Epithelial cell of proximal tubule (primary cell): ENCODE data around the gene CLEC16A. TPM values are rescaled to one million over a fixed set of nuclear protein-coding genes. Genes with fewer than 3 reads are reported as not detected.

Source experiments
- DNase-seq: peaks from one replicate; pipeline ENCODE4 v3.0.0-alpha.2; 2011; ENCODE audit warnings: low read depth
- H3K4me3 ChIP-seq: 2 replicates; pipeline ENCODE4 v1.5.1; 2011; ENCODE audit warnings: low read depth, mild to moderate bottlenecking, low read length
- total RNA-seq: library from RNA; depleted of rRNA; stranded (reverse); fragments of >200 nt; gene quantifications from 2 replicates; pipeline ENCODE4 v1.2.3, GENCODE V29; 2015
- TF ChIP-seq, protein P1 (sequence below): conservative IDR thresholded peaks from 2 replicates; pipeline ENCODE4 v1.5.1; 2012; ENCODE audit warnings: low read depth, mild to moderate bottlenecking, low read length

The CLEC16A gene
- total RNA-seq, 1 donor from 2014 or later = 15.6 TPM

DNA sequence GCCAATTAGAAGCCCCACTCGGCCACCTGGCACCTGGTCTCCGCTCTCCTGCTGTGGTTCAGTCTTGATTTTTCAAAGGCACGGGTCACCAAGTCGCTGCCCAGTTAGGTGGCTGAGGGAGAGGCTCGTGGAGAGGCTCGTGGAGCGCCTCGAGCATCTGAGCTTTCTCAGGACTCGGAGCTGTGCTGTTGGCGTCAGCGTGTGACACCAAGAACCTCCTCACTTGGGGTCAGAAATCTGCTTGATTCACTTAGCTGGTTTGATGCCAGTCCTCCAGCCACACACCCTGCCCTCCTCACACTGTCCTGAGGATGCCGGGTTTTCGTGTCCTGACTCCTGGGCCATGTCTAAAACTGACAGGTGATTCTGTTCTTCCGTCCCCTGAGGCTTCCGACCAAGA is 229.1 kb downstream of the CLEC16A start:
- no peak overlapping the region for H3K4me3 ChIP-seq
- TF ChIP-seq, protein P1, sequence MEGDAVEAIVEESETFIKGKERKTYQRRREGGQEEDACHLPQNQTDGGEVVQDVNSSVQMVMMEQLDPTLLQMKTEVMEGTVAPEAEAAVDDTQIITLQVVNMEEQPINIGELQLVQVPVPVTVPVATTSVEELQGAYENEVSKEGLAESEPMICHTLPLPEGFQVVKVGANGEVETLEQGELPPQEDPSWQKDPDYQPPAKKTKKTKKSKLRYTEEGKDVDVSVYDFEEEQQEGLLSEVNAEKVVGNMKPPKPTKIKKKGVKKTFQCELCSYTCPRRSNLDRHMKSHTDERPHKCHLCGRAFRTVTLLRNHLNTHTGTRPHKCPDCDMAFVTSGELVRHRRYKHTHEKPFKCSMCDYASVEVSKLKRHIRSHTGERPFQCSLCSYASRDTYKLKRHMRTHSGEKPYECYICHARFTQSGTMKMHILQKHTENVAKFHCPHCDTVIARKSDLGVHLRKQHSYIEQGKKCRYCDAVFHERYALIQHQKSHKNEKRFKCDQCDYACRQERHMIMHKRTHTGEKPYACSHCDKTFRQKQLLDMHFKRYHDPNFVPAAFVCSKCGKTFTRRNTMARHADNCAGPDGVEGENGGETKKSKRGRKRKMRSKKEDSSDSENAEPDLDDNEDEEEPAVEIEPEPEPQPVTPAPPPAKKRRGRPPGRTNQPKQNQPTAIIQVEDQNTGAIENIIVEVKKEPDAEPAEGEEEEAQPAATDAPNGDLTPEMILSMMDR = no peak
- no peak for DNase-seq

DNA sequence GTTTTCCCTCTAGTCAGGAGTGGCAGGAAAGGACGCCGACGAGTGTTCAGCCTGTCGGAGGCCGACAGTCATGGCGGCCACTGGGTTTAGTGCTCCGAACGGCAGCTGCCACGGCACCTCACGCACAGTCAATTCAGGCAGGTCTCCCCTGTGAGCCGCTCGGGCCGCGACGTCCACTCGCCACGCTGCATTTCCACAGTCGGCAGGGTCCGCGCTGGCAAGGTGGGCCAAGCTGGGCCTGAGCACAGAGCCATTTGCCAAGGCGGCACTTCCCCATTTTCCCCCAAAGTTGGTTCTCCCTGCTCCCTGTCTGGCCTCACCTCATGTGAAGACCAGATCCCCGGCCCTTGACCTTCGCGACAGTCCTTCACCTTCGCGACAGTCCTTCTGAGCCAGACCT is 229.8 kb downstream of the CLEC16A start:
- DNase-seq = no peak
- H3K4me3 ChIP-seq = no peak overlapping the region
- TF ChIP-seq, protein P1 = no peak

- no peak for DNase-seq
- H3K4me3 ChIP-seq = no peak overlapping the region
- TF ChIP-seq, protein P1 = no peak
Measured at GRCh38 chr16:11175106-11175786, 230.9 kb downstream of the CLEC16A start.

DNA sequence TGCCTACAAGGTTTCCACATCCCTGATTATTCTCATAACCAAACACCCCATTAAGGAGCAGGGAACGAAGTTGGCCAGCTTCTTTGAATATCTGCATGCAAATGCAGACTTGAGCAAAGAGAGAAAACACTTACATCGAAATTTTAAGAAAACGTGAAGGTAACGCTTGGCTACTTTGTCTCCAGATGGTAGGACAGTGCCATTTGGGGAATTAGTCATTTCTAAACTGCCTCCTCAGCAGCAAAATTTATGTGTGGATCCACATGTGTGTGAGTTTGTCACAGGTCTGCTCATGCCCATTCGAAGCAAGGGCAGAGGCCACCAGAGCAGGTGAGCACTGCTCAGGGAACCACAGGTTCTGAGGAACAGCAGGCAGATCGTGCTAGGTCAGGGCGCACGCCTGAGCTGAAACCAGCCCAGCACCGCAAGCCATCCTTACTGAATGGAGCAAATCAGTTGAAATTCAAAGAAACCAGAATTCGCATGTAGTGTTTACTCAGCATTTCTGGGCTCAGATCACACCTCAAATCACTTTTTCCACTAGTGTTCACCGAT is 231.5 kb downstream of the CLEC16A start:
- H3K4me3 ChIP-seq = no peak overlapping the region
- TF ChIP-seq, protein P1 = no peak
- DNase-seq = no peak

GRCh38 chr16:11177578-11178160 is 233.3 kb downstream of the CLEC16A start:
- H3K4me3 ChIP-seq = no peak overlapping the region
- no peak for DNase-seq
- TF ChIP-seq, protein P1 = no peak

DNA sequence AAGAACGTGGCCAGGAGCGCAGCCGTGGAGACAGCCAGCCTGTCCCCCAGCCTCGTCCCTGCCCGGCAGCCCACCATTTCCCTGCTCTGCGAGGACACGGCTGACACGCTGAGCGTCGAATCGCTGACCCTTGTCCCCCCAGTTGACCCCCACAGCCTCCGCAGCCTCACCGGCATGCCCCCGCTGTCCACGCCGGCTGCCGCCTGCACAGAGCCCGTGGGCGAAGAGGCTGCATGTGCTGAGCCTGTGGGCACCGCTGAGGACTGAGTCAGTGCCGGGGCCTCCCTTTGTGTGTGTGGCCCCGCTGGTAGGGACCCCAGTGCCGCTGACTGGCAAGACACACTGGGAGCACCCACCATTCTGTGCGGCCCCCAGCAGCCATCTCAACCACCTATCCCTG is 234.1 kb downstream of the CLEC16A start:
- TF ChIP-seq, protein P1 = no peak
- no peak overlapping the region for H3K4me3 ChIP-seq
- no peak for DNase-seq
